SK-N-MC (cell line): ENCODE results near the gene OPRL1.
A peak's percentile ranks its signal among the peaks of the same experiment; 100 is the strongest.

Experiments used
- DNase-seq: peaks from one replicate; pipeline ENCODE4 v3.0.0-alpha.2; 2011; ENCODE audit warnings: low read depth, low spot score
- H3K27ac ChIP-seq: fragments of 200-600 bp; sonication (generic); 2 replicates; pipeline ENCODE4 v1.5.1; 2016; ENCODE audit warnings: mixed run types
- H3K36me3 ChIP-seq: fragments of 200-600 bp; sonication (generic); 2 replicates; pipeline ENCODE4 v1.6.1; 2017; ENCODE audit warnings: antibody characterized with exemption, low read length, mixed read lengths; ENCODE audit not compliant: insufficient read depth
- H3K4me3 ChIP-seq: fragments of 200-600 bp; sonication (generic); 2 replicates; pipeline ENCODE4 v1.5.1; 2016
- H3K9ac ChIP-seq: fragments of 200-600 bp; sonication (generic); 2 replicates; pipeline ENCODE4 v1.8.0; 2017; ENCODE audit warnings: mixed run types, mixed read lengths; ENCODE audit not compliant: insufficient read length
- H3K9me3 ChIP-seq: fragments of 200-600 bp; sonication (generic); 2 replicates; pipeline ENCODE4 v1.6.1; 2017; ENCODE audit warnings: low read depth, mild to moderate bottlenecking, antibody characterized with exemption, low read length, moderate library complexity, mixed read lengths
- EZH2 ChIP-seq: fragments of 200-600 bp; sonication (generic); IDR thresholded peaks from one replicate; pipeline ENCODE4 v1.6.1; 2017; ENCODE audit warnings: antibody characterized with exemption
- FOXP2 ChIP-seq: optimal IDR thresholded peaks from 2 replicates; pipeline ENCODE3; 2011; ENCODE audit warnings: mild to moderate bottlenecking, moderate library complexity; ENCODE audit not compliant: insufficient read depth; ENCODE audit errors: extremely low read length, control extremely low read depth
- POLR2AphosphoS5 ChIP-seq: IDR thresholded peaks from 2 replicates; pipeline ENCODE4 v1.6.1; 2012; ENCODE audit warnings: mild to moderate bottlenecking, low read depth, low read length, borderline replicate concordance

OPRL1 gene

GRCh38 chr20:64100946-64101688 lies 21.2 kb downstream of the OPRL1 start:
- Histone ChIP-seq H3K36me3 (no peaks in the 10 kb centered on the region), H3K9me3 (no peaks in the 10 kb centered on the region), H3K9ac (no peak overlapping the region), H3K27ac (no peak overlapping the region), H3K4me3 (no peak overlapping the region)
- no peak for DNase-seq
- no peak for TF ChIP-seq POLR2AphosphoS5
- TF ChIP-seq EZH2 = no peak
- TF ChIP-seq FOXP2 = no peak

- Histone ChIP-seq H3K27ac (no peak overlapping the region), H3K36me3 (no peaks in the 10 kb centered on the region), H3K4me3 (peak overlapping the region; percentile 65), H3K9me3 (no peaks in the 10 kb centered on the region), H3K9ac (no peak overlapping the region)
- DNase-seq = no peak
- TF ChIP-seq FOXP2 = no peak
- TF ChIP-seq POLR2AphosphoS5 = no peak
- TF ChIP-seq EZH2 = no peak
These were observed 22.1 kb downstream of the OPRL1 start for GRCh38 chr20:64101731-64102621.

GRCh38 chr20:64102647-64103354 lies 22.9 kb downstream of the OPRL1 start:
- DNase-seq = no peak
- H3K4me3 ChIP-seq = no peak overlapping the region; the same call in 1 of the 2 replicates
- H3K36me3 ChIP-seq = no peaks in the 10 kb centered on the region
- no peaks in the 10 kb centered on the region for H3K9me3 ChIP-seq
- no peak overlapping the region for H3K9ac ChIP-seq
- no peak overlapping the region for H3K27ac ChIP-seq
- TF ChIP-seq POLR2AphosphoS5 (no peak), EZH2 (no peak), FOXP2 (no peak)

GRCh38 chr20:64103871-64104666 lies 24.2 kb downstream of the OPRL1 start:
- DNase-seq = no peak
- H3K9ac ChIP-seq = no peak overlapping the region

GRCh38 chr20:64104667-64105451 lies 25.0 kb downstream of the OPRL1 start:
- TF ChIP-seq FOXP2 (no peak), EZH2 (no peak), POLR2AphosphoS5 (no peak)
- no peak overlapping the region for H3K4me3 ChIP-seq
- no peaks in the 10 kb centered on the region for H3K9me3 ChIP-seq
- no peak for DNase-seq
- no peak overlapping the region for H3K27ac ChIP-seq
- no peaks in the 10 kb centered on the region for H3K36me3 ChIP-seq
- H3K9ac ChIP-seq = no peak overlapping the region

More at GRCh38 chr20:64103871-64104666, 24.2 kb downstream of the OPRL1 start:
- no peak for TF ChIP-seq POLR2AphosphoS5
- no peak for TF ChIP-seq EZH2
- no peak overlapping the region for H3K4me3 ChIP-seq
- H3K9me3 ChIP-seq = no peaks in the 10 kb centered on the region
- no peaks in the 10 kb centered on the region for H3K36me3 ChIP-seq
- H3K27ac ChIP-seq = no peak overlapping the region

- Histone ChIP-seq H3K36me3 (no peaks in the 10 kb centered on the region), H3K27ac (no peak overlapping the region), H3K4me3 (no peak overlapping the region), H3K9me3 (no peaks in the 10 kb centered on the region), H3K9ac (no peak overlapping the region)
- no peak for DNase-seq
- TF ChIP-seq POLR2AphosphoS5 (no peak), FOXP2 (no peak), EZH2 (no peak)
These were observed 26.1 kb downstream of the OPRL1 start for GRCh38 chr20:64105846-64106434.

- H3K36me3 ChIP-seq = no peaks in the 10 kb centered on the region
- H3K4me3 ChIP-seq = no peak overlapping the region
- H3K27ac ChIP-seq = no peak overlapping the region
- no peak for TF ChIP-seq FOXP2
- no peak for TF ChIP-seq EZH2
- H3K9ac ChIP-seq = no peak overlapping the region
- DNase-seq = no peak
- H3K9me3 ChIP-seq = no peaks in the 10 kb centered on the region
These were observed 26.6 kb downstream of the OPRL1 start for GRCh38 chr20:64106435-64106961.
